ENCODE measurements around the gene GPR17.

GPR17 gene

GRCh38 chr2:127642706-127643438 lies 3.1 kb upstream of the GPR17 start:
- peaks cover 11% of the 10 kb centered on the region for H3K4me1 ChIP-seq (ENCODE audit: low read length)
- no peak overlapping the region for H3K9ac ChIP-seq (ENCODE audit: low read length)
- H2AFZ ChIP-seq (ENCODE audit: low read depth, low read length): no peak overlapping the region
- H3K4me2 ChIP-seq (ENCODE audit: low read length): no peak overlapping the region
- no peaks in the 10 kb centered on the region for H3K36me3 ChIP-seq (replicated peaks; ENCODE audit: low read depth, low read length)
- H3K4me3 ChIP-seq (ENCODE audit: low read length): no peak overlapping the region
- no peaks in the 10 kb centered on the region for H3K9me3 ChIP-seq (ENCODE audit: insufficient read depth, low read length)
- H4K20me1 ChIP-seq (ENCODE audit: insufficient read depth, low read length): no peaks in the 10 kb centered on the region
- no peaks in the 10 kb centered on the region for H3K27me3 ChIP-seq (ENCODE audit: low read depth, low read length)
- H3K79me2 ChIP-seq (ENCODE audit: low read length): no peaks in the 10 kb centered on the region
- H3K27ac ChIP-seq (ENCODE audit: low read length): no peak overlapping the region
- TF ChIP-seq CTCF (IDR thresholded peaks at IDR 0.05; ENCODE audit: low read depth, low read length): no peak
- TF ChIP-seq EZH2phosphoT487 (IDR thresholded peaks at IDR 0.05; ENCODE audit: low read depth): no peak

- H3K27me3 ChIP-seq (ENCODE audit: low read depth, low read length): no peaks in the 10 kb centered on the region
- no peaks in the 10 kb centered on the region for H3K79me2 ChIP-seq (ENCODE audit: low read length)
- no peak overlapping the region for H2AFZ ChIP-seq (ENCODE audit: low read depth, low read length)
- no peak overlapping the region for H3K9ac ChIP-seq (ENCODE audit: low read length)
- peaks cover 9% of the 10 kb centered on the region for H3K4me1 ChIP-seq (ENCODE audit: low read length)
- H3K36me3 ChIP-seq (replicated peaks; ENCODE audit: low read depth, low read length): no peaks in the 10 kb centered on the region
- H3K4me3 ChIP-seq (ENCODE audit: low read length): no peak overlapping the region
- no peak for TF ChIP-seq EZH2phosphoT487 (IDR thresholded peaks at IDR 0.05; ENCODE audit: low read depth)
- TF ChIP-seq CTCF (IDR thresholded peaks at IDR 0.05; ENCODE audit: low read depth, low read length): no peak
- no peaks in the 10 kb centered on the region for H3K9me3 ChIP-seq (ENCODE audit: insufficient read depth, low read length)
- no peak overlapping the region for H3K27ac ChIP-seq (ENCODE audit: low read length)
- no peak overlapping the region for H3K4me2 ChIP-seq (ENCODE audit: low read length)
- no peaks in the 10 kb centered on the region for H4K20me1 ChIP-seq (ENCODE audit: insufficient read depth, low read length)
Observed at GRCh38 chr2:127643439-127644065, 2.4 kb upstream of the GPR17 start.

DNA sequence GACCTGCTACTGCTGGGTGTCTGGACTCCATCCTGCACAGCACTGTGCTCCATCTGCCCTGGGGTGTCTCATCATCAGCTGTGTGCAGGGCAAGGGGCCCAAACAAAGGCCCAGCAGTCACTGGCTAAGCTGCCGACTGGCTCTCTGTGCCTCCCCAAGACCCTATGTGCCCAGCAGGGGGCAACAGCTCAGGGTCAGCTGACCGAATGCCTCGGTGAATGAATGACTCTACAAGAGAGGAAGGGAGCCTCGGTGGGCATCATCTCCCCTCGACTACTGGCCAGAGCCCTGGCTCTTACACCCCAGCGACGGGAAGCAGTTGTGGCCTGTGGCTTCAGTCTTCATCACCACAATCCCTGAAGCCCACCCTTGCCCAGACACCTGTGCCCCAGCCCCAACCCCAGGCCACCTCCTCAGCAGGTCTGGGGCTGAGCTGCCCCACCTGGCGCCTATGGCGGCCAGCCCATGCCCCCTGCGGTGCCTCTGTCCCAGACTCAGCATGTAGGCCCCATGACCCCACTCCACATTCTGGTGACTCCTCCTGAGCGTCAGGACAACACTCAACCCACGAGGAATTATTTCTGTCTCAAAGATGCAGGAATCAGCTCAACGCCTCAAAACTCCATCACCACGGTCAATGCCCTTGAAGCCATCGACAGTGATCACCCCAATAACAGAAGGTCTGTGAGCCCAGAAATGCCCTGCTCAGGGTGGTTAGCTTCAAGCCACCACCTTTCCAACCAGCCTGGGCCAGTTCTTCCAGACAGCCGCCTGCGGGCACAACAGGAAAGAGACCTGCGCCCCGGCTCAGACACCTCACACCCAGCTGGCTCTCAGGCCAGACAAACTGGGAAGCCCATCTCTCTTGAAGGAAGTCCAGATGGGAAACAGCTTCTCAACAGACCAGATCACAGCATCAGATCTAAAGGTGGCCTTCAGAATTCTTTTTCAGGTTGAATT lies 1.6 kb upstream of the GPR17 start:
- Histone ChIP-seq H3K4me2 (ENCODE audit: low read length) (no peak overlapping the region), H3K9ac (ENCODE audit: low read length) (no peak overlapping the region), H2AFZ (ENCODE audit: low read depth, low read length) (no peak overlapping the region), H3K4me1 (ENCODE audit: low read length) (peaks cover 11% of the 10 kb centered on the region), H3K36me3 (replicated peaks; ENCODE audit: low read depth, low read length) (no peaks in the 10 kb centered on the region), H3K4me3 (ENCODE audit: low read length) (no peak overlapping the region), H4K20me1 (ENCODE audit: insufficient read depth, low read length) (no peaks in the 10 kb centered on the region), H3K9me3 (ENCODE audit: insufficient read depth, low read length) (no peaks in the 10 kb centered on the region), H3K27me3 (ENCODE audit: low read depth, low read length) (no peaks in the 10 kb centered on the region), H3K27ac (ENCODE audit: low read length) (no peak overlapping the region), H3K79me2 (ENCODE audit: low read length) (no peaks in the 10 kb centered on the region)
- TF ChIP-seq CTCF (IDR thresholded peaks at IDR 0.05; ENCODE audit: low read depth, low read length) (no peak), EZH2phosphoT487 (IDR thresholded peaks at IDR 0.05; ENCODE audit: low read depth) (no peak)

GRCh38 chr2:127645026-127645394 lies 943 bp upstream of the GPR17 start:
- Histone ChIP-seq H3K9ac (ENCODE audit: low read length) (no peak overlapping the region), H3K4me1 (ENCODE audit: low read length) (peaks cover 9% of the 10 kb centered on the region), H4K20me1 (ENCODE audit: insufficient read depth, low read length) (no peaks in the 10 kb centered on the region), H3K36me3 (replicated peaks; ENCODE audit: low read depth, low read length) (no peaks in the 10 kb centered on the region), H3K27ac (ENCODE audit: low read length) (no peak overlapping the region), H3K4me3 (ENCODE audit: low read length) (no peak overlapping the region), H3K27me3 (ENCODE audit: low read depth, low read length) (no peaks in the 10 kb centered on the region), H3K4me2 (ENCODE audit: low read length) (no peak overlapping the region), H2AFZ (ENCODE audit: low read depth, low read length) (no peak overlapping the region), H3K9me3 (ENCODE audit: insufficient read depth, low read length) (no peaks in the 10 kb centered on the region), H3K79me2 (ENCODE audit: low read length) (no peaks in the 10 kb centered on the region)
- TF ChIP-seq EZH2phosphoT487 (IDR thresholded peaks at IDR 0.05; ENCODE audit: low read depth): no peak
- no peak for TF ChIP-seq CTCF (IDR thresholded peaks at IDR 0.05; ENCODE audit: low read depth, low read length)

All from OCI-LY3 (cell line).